ENCODE measurements around the gene MUCL1.
"Not testable (repeated sequence)": the region's sequence is repeated elsewhere in the genome, so short reads cannot be mapped to it uniquely, and the experiment has no call there.

MUCL1 gene

DNA sequence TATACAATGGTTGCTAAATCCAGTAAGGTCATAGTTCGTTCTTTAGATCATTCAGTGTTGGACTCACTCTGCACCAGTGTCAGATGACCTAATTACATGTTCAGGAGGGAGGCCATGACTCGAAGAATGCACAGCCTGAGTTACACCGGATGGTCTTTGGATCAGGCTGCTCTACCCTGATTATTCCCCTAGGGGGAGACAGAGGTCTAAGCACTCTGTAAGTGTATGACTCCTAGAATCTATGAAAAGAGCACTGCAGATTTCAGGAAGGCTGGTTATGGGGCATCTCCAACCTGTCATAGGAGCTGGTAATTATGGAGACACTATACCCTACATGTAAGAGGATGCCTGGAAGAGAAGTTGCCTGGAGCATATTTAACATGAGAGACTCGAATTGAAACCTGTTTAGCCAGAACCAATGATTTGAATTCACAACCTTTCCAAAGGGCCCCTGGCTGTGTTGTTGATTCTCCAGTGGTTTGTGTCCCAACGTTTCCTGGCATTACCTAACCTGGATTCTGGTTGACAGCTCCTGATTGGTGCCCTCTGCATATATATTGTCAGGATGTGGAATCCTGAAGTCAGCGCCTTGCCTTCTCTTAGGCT lies at the start of gene MUCL1:
TSS of gene MUCL1 (plus strand) at position 584 of the 606 bp plus-strand sequence. CDS start 67 bp downstream, outside the sequence.
- DNase-seq, result peak; percentile 84

GRCh38 chr12:54821676-54822075 lies 32.6 kb upstream of the MUCL1 start:
- no peak for DNase-seq

- DNase-seq, result no peak
Observed at GRCh38 chr12:54824402-54824801, 29.9 kb upstream of the MUCL1 start.

DNA sequence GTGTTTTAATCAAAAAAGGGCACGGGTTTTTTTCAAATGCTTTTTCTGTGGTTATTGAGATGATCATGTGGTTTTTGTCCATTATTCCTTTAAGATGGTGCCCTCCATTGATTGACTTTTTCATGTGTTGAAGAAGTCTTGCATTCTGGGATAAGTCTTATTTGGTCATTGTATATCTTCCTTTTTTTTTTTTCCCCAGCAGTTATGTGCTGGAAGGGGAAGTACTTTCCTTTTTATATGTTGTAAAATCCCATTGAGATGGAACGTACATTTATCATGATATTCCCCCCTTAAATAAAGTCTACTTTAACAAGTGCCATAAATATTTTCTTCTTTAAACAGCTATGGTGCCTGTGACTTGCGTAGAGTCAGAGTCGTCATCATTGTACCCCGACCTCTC lies 24.8 kb upstream of the MUCL1 start:
- no peak for DNase-seq

DNA sequence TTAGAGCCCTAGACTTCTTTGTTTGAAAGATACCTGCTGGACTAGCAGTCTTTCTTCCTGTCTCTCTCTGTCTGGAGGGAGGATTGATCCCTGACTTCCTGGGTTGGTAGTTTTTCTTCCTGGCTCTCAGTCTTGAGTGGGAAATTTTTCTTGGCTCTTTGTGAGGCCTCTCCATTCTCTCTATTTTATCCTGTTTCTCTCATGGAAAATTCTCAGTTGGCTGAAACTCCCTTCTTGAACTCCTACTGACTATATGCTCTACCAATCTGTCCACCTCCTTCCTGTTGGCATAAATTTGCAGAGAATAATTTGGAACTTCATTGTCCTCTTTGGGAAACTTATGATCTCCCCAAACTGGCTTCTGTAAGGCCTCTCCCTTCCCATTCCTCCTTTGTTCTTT lies 24.1 kb upstream of the MUCL1 start:
- no peak for DNase-seq

GRCh38 chr12:54831631-54832030 lies 22.7 kb upstream of the MUCL1 start:
- DNase-seq, result no peak

DNA sequence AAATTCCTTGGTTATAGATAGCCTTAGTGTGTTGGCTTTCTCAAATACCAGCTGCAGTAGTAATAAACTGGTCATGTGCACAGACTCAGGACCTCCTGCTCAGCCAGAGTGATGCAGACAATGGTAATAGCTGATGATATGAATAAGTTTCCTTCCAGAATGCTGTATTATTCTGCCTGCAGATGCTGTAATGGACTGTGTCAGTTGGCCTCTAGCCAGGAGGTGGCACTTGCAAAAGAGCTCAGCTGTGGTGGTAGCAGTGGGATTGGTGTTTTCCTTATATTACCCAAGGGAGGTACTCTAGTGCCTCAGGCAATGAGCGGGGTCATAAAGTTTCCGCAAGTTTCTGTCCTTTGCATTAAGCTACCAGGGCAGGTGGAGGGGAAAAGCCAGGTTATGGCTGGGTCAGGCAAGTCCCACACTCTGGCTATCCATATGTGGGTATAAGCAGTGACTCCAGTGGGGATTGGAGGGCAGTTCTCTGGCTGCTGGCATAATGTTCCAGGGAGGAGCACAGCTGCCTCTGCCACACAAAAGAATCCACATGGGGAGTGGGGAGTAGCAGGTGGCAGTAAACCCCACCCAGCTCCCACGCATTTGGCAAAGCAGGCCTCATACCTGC lies 14.0 kb upstream of the MUCL1 start:
- DNase-seq, result no peak

GRCh38 chr12:54857406-54857805 lies 3.1 kb downstream of the MUCL1 start:
- DNase-seq, result no peak

DNA sequence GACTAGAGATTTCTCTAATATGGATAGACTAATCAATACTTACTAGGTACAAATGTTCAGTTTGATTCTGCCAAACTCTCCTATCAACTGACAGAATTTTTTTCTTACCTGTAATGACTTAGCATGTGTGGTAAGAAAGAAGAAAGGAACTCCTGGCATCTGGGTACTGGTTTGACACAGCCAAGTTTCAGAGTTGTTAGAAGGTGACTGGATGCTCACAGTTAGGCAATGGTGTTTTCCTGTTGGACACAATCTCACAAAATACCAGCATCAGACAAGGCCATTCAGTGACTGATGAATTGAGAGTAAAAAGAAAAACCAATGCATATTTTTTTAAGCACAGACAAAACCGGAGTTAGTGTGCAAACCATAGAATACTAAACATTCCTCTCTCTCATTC lies 4.2 kb downstream of the MUCL1 start:
- DNase-seq, result no peak

GRCh38 chr12:54859502-54859901 lies 5.2 kb downstream of the MUCL1 start:
- DNase-seq, result no peak

DNA sequence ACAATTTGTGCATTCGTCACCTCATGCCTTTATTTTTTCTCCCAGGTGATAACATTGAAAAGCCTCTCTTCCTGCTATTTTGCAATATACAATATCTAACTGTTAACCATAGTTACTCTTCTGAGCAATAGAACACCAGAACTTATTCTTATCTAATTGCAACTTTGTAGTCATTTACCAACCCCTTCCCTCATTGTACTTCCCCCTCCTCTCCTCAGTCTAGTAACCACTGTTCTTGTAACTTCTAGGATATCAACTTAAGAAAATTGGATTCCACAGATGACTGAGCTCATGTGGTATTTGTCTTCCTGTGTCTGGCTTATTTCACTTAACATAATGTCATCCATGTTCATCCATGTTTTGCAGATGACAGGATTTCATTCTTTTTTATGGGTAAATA lies 7.6 kb downstream of the MUCL1 start:
- no peak for DNase-seq

GRCh38 chr12:54863948-54864618 lies 9.8 kb downstream of the MUCL1 start:
- no peak for DNase-seq

DNA sequence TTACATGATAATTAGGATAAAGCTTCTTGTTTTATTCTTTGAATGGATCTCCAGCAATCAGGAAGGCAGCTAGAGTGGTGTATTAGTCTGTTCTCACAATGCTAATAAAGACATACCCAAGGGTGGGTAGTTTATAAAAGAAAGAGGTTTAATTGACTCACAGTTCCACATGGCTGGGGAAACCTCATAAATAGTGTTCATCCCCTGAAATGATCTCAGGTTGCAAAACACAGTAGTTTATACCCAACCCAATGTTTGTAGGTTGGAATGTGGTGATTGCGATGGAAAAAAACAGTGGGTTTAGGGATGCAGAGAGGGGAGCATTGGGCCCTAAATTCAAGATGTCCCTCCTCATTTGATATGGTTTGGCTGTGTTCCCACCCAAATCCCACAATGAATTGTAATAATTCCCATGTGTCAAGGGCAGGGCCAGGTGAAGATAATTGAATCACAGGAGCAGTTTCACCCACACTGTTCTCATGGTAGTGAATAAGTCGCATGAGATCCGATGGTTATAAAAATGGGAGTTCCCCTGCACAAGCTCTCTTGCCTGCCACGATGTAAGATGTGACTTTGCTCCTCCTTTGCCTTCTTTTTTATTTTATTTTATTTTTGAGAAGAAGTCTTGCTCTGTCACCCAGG lies 11.5 kb downstream of the MUCL1 start:
- no peak for DNase-seq

GRCh38 chr12:54868690-54869089 lies 14.4 kb downstream of the MUCL1 start:
- no peak for DNase-seq

GRCh38 chr12:54870048-54870447 lies 15.7 kb downstream of the MUCL1 start:
- DNase-seq, result no peak

- no peak for DNase-seq
Observed at GRCh38 chr12:54870617-54871016, 16.3 kb downstream of the MUCL1 start.

DNA sequence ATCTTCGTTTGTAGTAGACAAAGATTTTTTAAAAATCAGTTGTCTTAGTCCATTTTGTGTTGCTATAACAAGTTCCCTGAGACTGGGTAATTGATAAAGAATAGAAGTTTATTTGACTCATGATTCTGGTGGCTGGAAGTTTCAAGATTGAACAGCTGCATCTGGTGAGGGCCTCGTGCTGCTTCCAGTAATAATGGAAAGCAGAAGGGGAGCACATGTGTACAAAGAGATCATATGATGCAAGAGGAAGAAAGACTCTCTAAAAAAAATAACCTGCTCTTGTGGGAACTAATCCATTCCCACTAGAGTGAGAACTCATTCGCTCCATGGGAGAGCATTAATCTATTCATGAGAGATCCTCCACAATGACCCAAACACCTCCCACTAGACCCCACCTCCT lies 24.8 kb downstream of the MUCL1 start:
- DNase-seq, result no peak

- no peak for DNase-seq
Observed at GRCh38 chr12:54879579-54879978, 25.3 kb downstream of the MUCL1 start.

GRCh38 chr12:54882079-54882478 lies 27.8 kb downstream of the MUCL1 start:
- DNase-seq, result no peak

DNA sequence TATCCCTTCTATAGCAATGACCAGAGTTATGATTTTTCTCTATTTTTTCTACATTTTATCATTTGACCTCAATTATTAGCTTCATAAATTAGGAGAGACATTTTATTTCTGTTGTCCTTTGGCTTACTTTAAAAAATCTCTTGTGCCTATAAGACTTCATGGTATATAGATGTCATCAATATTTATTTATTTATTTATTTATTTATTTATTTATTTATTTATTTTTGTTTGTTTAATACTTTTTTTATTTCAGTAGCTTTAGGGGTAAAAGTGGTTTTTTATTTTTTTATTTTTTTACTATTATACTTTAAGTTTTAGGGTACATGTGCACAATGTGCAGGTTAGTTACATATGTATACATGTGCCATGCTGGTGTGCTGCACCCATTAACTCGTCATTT lies 28.3 kb downstream of the MUCL1 start:
- DNase-seq, result not testable (repeated sequence)

DNA sequence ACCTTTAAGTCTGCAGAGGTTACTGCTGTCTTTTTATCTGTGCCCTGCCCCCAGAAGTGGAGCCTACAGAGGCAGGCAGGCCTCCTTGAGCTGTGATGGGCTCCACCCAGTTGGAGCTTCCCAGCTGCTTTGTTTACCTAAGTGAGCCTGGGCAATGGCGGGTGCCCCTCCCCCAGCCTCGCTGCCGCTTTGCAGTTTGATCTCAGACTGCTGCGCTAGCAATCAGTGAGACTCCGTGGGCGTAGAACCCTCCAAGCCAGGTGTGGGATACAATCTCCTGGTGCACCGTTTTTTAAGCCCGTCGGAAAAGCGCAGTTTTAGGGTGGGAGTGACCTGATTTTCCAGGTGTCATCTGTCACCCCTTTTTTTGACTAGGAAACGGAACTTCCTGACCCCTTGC lies 34.1 kb downstream of the MUCL1 start:
- not testable (repeated sequence) for DNase-seq

DNA sequence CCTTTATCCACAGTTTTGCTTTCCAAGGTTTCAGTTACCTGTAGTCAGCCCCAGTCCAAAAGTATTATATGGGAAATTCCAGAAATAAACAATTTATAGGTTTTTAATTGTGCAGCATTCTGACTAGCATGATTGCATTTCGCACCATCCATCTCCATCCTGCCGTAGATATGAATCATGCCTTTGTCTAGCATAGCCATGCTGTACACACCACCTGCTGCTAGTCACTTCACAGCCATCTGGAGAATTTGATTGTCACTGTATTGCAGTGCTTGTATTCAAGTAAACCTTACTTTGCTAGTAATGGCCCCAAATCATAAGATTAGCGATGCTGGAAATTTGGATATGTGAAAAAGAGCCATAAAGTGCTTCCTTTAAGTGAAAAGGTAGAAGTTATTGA lies 36.0 kb downstream of the MUCL1 start:
- DNase-seq, result no peak

GRCh38 chr12:54891717-54892478 lies 37.6 kb downstream of the MUCL1 start:
- DNase-seq, result no peak

Measured in activated CD8-positive, alpha-beta memory T cell treated with anti-CD3 and anti-CD28 coated beads for 24 hours (primary cell).